ENCODE data around the gene PANK4. TPM values are rescaled to one million over a fixed set of nuclear protein-coding genes. Genes with fewer than 3 reads are reported as not detected.
A peak's percentile ranks its signal among the peaks of the same experiment; 100 is the strongest.

PANK4 gene
- total RNA-seq, 2 experiments from 2014 or later, result 32.4 to 39.2 TPM

- CTCF ChIA-PET, result interaction anchor here (1.2 kb wide), 1 partner anchor 17 kb away, joined by 4 read pairs; the partner anchor contains the start of gene PANK4
- H3K27ac Mint-ChIP-seq, result no peak overlapping the region
- DNase-seq (peak; percentile 69), ATAC-seq (no peak)
- no peaks in the 10 kb centered on the region for H3K36me3 Mint-ChIP-seq (ENCODE audit: low read depth)
- intact Hi-C loops (cut with DNase I, micrococcal nuclease), result no loop called here
- no peaks in the 10 kb centered on the region for H3K27me3 Mint-ChIP-seq
- no peak overlapping the region for H3K4me3 Mint-ChIP-seq
- POLR2A ChIA-PET, result interaction anchor here (0.7 to 1.1 kb wide), 2 partner anchors 17 to 312 kb away, joined by 3 read pairs; partner anchors contain the start of gene PANK4
- no peaks in the 10 kb centered on the region for H3K9me3 Mint-ChIP-seq (ENCODE audit: low read depth)
- H3K4me1 Mint-ChIP-seq, result peaks cover 6% of the 10 kb centered on the region
Measured at GRCh38 chr1:2543543-2544092, 17.2 kb upstream of the PANK4 start.

- POLR2A ChIA-PET, result interaction anchor here (0.7 kb wide), 1 partner anchor 12 kb away, joined by 3 read pairs; no protein-coding TSS in a partner anchor
- ATAC-seq (no peak), DNase-seq (no peak)
- peaks cover 4% of the 10 kb centered on the region for H3K4me1 Mint-ChIP-seq
- H3K27me3 Mint-ChIP-seq, result no peaks in the 10 kb centered on the region
- H3K27ac Mint-ChIP-seq, result no peak overlapping the region
- no peak overlapping the region for H3K4me3 Mint-ChIP-seq
- intact Hi-C loops (cut with DNase I, micrococcal nuclease), result no loop called here
- H3K36me3 Mint-ChIP-seq (ENCODE audit: low read depth), result no peaks in the 10 kb centered on the region
- CTCF ChIA-PET, result interaction anchor here (0.6 kb wide), 1 partner anchor 35 kb away, joined by 3 read pairs; no protein-coding TSS in a partner anchor
- H3K9me3 Mint-ChIP-seq (ENCODE audit: low read depth), result no peaks in the 10 kb centered on the region
Measured at GRCh38 chr1:2542246-2542915, 16.0 kb upstream of the PANK4 start.

GRCh38 chr1:2541619-2542245 lies 15.3 kb upstream of the PANK4 start:
- Mint-ChIP-seq H3K36me3 (ENCODE audit: low read depth) (no peaks in the 10 kb centered on the region), H3K9me3 (ENCODE audit: low read depth) (no peaks in the 10 kb centered on the region), H3K27me3 (no peaks in the 10 kb centered on the region), H3K27ac (no peak overlapping the region), H3K4me1 (peaks cover 4% of the 10 kb centered on the region), H3K4me3 (no peak overlapping the region)
- no peak for DNase-seq
- intact Hi-C loops (cut with DNase I, micrococcal nuclease), result no loop called here
- no peak for ATAC-seq
- POLR2A ChIA-PET, result interaction anchor here (0.7 kb wide), 2 partner anchors 11 to 12 kb away, joined by 3 to 4 read pairs; partner anchors contain the start of gene HES5
- CTCF ChIA-PET, result interaction anchor here (0.6 kb wide), 1 partner anchor 36 kb away, joined by 3 read pairs; no protein-coding TSS in a partner anchor

GRCh38 chr1:2540816-2541492 lies 14.6 kb upstream of the PANK4 start:
- ATAC-seq (no peak), DNase-seq (peak; percentile 38)
- Mint-ChIP-seq H3K36me3 (ENCODE audit: low read depth) (no peaks in the 10 kb centered on the region), H3K27me3 (no peaks in the 10 kb centered on the region), H3K4me1 (peaks cover 4% of the 10 kb centered on the region), H3K9me3 (ENCODE audit: low read depth) (no peaks in the 10 kb centered on the region), H3K4me3 (no peak overlapping the region), H3K27ac (no peak overlapping the region)
- CTCF ChIA-PET, result interaction anchor here (1.4 kb wide), 1 partner anchor 15 kb away, joined by 9 read pairs; the partner anchor contains the start of gene PANK4
- POLR2A ChIA-PET, result interaction anchor here (0.7 kb wide), 1 partner anchor 11 kb away, joined by 4 read pairs; the partner anchor contains the start of gene HES5
- intact Hi-C loops (cut with DNase I, micrococcal nuclease), result no loop called here

- DNase-seq (peak; percentile 72), ATAC-seq (peak; percentile 72)
- intact Hi-C loops (cut with DNase I, micrococcal nuclease), result no loop called here
- Mint-ChIP-seq H3K4me1 (peaks cover 4% of the 10 kb centered on the region), H3K4me3 (no peak overlapping the region), H3K36me3 (ENCODE audit: low read depth) (no peaks in the 10 kb centered on the region), H3K27me3 (peaks cover 3% of the 10 kb centered on the region), H3K27ac (no peak overlapping the region), H3K9me3 (ENCODE audit: low read depth) (no peaks in the 10 kb centered on the region)
- CTCF ChIA-PET, result interaction anchor here (0.5 to 1.4 kb wide), 6 partner anchors 9 to 984 kb away, joined by 3 to 9 read pairs (median 4); partner anchors contain the start of gene PANK4
- POLR2A ChIA-PET, result no interaction called here
Measured at GRCh38 chr1:2539312-2539907, 13.0 kb upstream of the PANK4 start.

- intact Hi-C loops (cut with DNase I, micrococcal nuclease), result no loop called here
Measured at GRCh38 chr1:2538872-2539271, 12.5 kb upstream of the PANK4 start.

GRCh38 chr1:2538376-2538775 lies 12.0 kb upstream of the PANK4 start:
- Mint-ChIP-seq H3K27ac (no peak overlapping the region), H3K4me1 (peaks cover 2% of the 10 kb centered on the region), H3K27me3 (peaks cover 4% of the 10 kb centered on the region), H3K9me3 (ENCODE audit: low read depth) (no peaks in the 10 kb centered on the region), H3K36me3 (ENCODE audit: low read depth) (no peaks in the 10 kb centered on the region), H3K4me3 (no peak overlapping the region)
- no peak for DNase-seq
- ChIA-PET CTCF (no interaction called here), POLR2A (no interaction called here)
- intact Hi-C loops (cut with DNase I, micrococcal nuclease), result no loop called here
- ATAC-seq, result no peak

More at GRCh38 chr1:2538872-2539271, 12.5 kb upstream of the PANK4 start:
- Mint-ChIP-seq H3K27me3 (peaks cover 3% of the 10 kb centered on the region), H3K9me3 (ENCODE audit: low read depth) (no peaks in the 10 kb centered on the region), H3K36me3 (ENCODE audit: low read depth) (no peaks in the 10 kb centered on the region), H3K4me1 (peaks cover 3% of the 10 kb centered on the region), H3K27ac (no peak overlapping the region), H3K4me3 (no peak overlapping the region)
- ATAC-seq (no peak), DNase-seq (no peak)
- CTCF ChIA-PET, result interaction anchor here (0.6 kb wide), 2 partner anchors 69 to 984 kb away, joined by 3 read pairs; no protein-coding TSS in a partner anchor
- POLR2A ChIA-PET, result no interaction called here

- intact Hi-C loops (cut with DNase I, micrococcal nuclease), result no loop called here
- ChIA-PET POLR2A (no interaction called here), CTCF (no interaction called here)
- Mint-ChIP-seq H3K27me3 (peaks cover 6% of the 10 kb centered on the region), H3K9me3 (ENCODE audit: low read depth) (no peaks in the 10 kb centered on the region), H3K36me3 (ENCODE audit: low read depth) (no peaks in the 10 kb centered on the region), H3K4me1 (peaks cover 2% of the 10 kb centered on the region), H3K27ac (no peak overlapping the region), H3K4me3 (no peak overlapping the region)
- ATAC-seq, result no peak
- DNase-seq, result no peak
Measured at GRCh38 chr1:2537784-2538115, 11.4 kb upstream of the PANK4 start.

GRCh38 chr1:2535981-2536380 lies 9.6 kb upstream of the PANK4 start:
- POLR2A ChIA-PET, result no interaction called here
- Mint-ChIP-seq H3K9me3 (ENCODE audit: low read depth) (no peaks in the 10 kb centered on the region), H3K27ac (no peak overlapping the region), H3K4me1 (peaks cover under 1% of the 10 kb centered on the region), H3K27me3 (peaks cover 11% of the 10 kb centered on the region), H3K36me3 (ENCODE audit: low read depth) (no peaks in the 10 kb centered on the region), H3K4me3 (no peak overlapping the region)
- intact Hi-C loops (cut with DNase I, micrococcal nuclease), result no loop called here
- CTCF ChIA-PET, result interaction anchor here (1.3 kb wide), 1 partner anchor 10 kb away, joined by 5 read pairs; the partner anchor contains the start of gene PANK4
- DNase-seq (no peak), ATAC-seq (no peak)

- Mint-ChIP-seq H3K4me1 (no peaks in the 10 kb centered on the region), H3K27me3 (peaks cover 13% of the 10 kb centered on the region), H3K9me3 (ENCODE audit: low read depth) (no peaks in the 10 kb centered on the region), H3K4me3 (no peak overlapping the region), H3K27ac (no peak overlapping the region), H3K36me3 (ENCODE audit: low read depth) (no peaks in the 10 kb centered on the region)
- ChIA-PET POLR2A (no interaction called here), CTCF (interaction anchor here (1.0 to 1.3 kb wide), 2 partner anchors 9 to 12 kb away, joined by 5 read pairs; partner anchors contain the start of gene PANK4)
- ATAC-seq (no peak), DNase-seq (no peak)
- intact Hi-C loops (cut with DNase I, micrococcal nuclease), result no loop called here
Measured at GRCh38 chr1:2535455-2535854, 9.1 kb upstream of the PANK4 start.

All from activated CD4-positive, alpha-beta T cell treated with anti-CD3 and anti-CD28 coated beads for 36 hours (primary cell).